ENCODE data around the gene LMF1. TPM values are rescaled to one million over a fixed set of nuclear protein-coding genes. Genes with fewer than 3 reads are reported as not detected.

Gene LMF1
- total RNA-seq, 1 donor = 29.4 TPM

GRCh38 chr16:920717-921116, 50.1 kb downstream of the LMF1 start:
- no peak for DNase-seq (ENCODE audit: low read depth)
- H3K4me3 ChIP-seq (ENCODE audit: low read depth, low read length) = no peak overlapping the region

GRCh38 chr16:920051-920681, 50.6 kb downstream of the LMF1 start:
- no peak overlapping the region for H3K4me3 ChIP-seq (ENCODE audit: low read depth, low read length)
- peak; percentile 70 for DNase-seq (ENCODE audit: low read depth)
- TF ChIP-seq CTCF (IDR thresholded peaks at IDR 0.05; ENCODE audit: insufficient read depth, low read length) = no peak

More at GRCh38 chr16:920717-921116, 50.1 kb downstream of the LMF1 start:
- TF ChIP-seq CTCF (IDR thresholded peaks at IDR 0.05; ENCODE audit: insufficient read depth, low read length) = no peak

- H3K4me3 ChIP-seq (ENCODE audit: low read depth, low read length) = no peak overlapping the region
- no peak for DNase-seq (ENCODE audit: low read depth)
- no peak for TF ChIP-seq CTCF (IDR thresholded peaks at IDR 0.05; ENCODE audit: insufficient read depth, low read length)
Measured at GRCh38 chr16:919658-920050, 51.1 kb downstream of the LMF1 start.

- DNase-seq (ENCODE audit: low read depth) = no peak
- H3K4me3 ChIP-seq (ENCODE audit: low read depth, low read length) = no peak overlapping the region
- no peak for TF ChIP-seq CTCF (IDR thresholded peaks at IDR 0.05; ENCODE audit: insufficient read depth, low read length)
Measured at GRCh38 chr16:918741-919657, 51.8 kb downstream of the LMF1 start.

GRCh38 chr16:918068-918467, 52.7 kb downstream of the LMF1 start:
- H3K4me3 ChIP-seq (ENCODE audit: low read depth, low read length) = no peak overlapping the region
- TF ChIP-seq CTCF (IDR thresholded peaks at IDR 0.05; ENCODE audit: insufficient read depth, low read length) = no peak
- DNase-seq (ENCODE audit: low read depth) = no peak

GRCh38 chr16:917591-918061, 53.2 kb downstream of the LMF1 start:
- no peak for DNase-seq (ENCODE audit: low read depth)
- TF ChIP-seq CTCF (IDR thresholded peaks at IDR 0.05; ENCODE audit: insufficient read depth, low read length) = no peak
- H3K4me3 ChIP-seq (ENCODE audit: low read depth, low read length) = no peak overlapping the region
